Chondrocyte (in vitro differentiated cells): ENCODE data around the gene KLHDC8B. TPM values are rescaled to one million over a fixed set of nuclear protein-coding genes. Genes with fewer than 3 reads are reported as not detected.
"Not testable (repeated sequence)": the region's sequence is repeated elsewhere in the genome, so short reads cannot be mapped to it uniquely, and the experiment has no call there.

Experiments used
- DNase-seq: peaks from one replicate; pipeline ENCODE4 v3.0.0; 2021; ENCODE audit warnings: mixed read lengths, low spot score
- H3K27ac Mint-ChIP-seq: one replicate; pipeline ENCODE4 v1.8.0; 2021; ENCODE audit warnings: mild to moderate bottlenecking, moderate library complexity, mixed read lengths; ENCODE audit not compliant: unreplicated experiment
- H3K27me3 Mint-ChIP-seq: 2 replicates; pipeline ENCODE4 v1.8.0; 2021; ENCODE audit warnings: low read depth, mixed read lengths
- H3K36me3 Mint-ChIP-seq: 2 replicates; pipeline ENCODE4 v1.8.0; 2021; ENCODE audit warnings: low read depth, mixed read lengths
- H3K4me1 Mint-ChIP-seq: 2 replicates; pipeline ENCODE4 v1.8.0; 2021; ENCODE audit warnings: low read depth, mild to moderate bottlenecking, mixed read lengths
- H3K4me3 Mint-ChIP-seq: one replicate; pipeline ENCODE4 v1.8.0; 2021; ENCODE audit warnings: mild to moderate bottlenecking, moderate library complexity, mixed read lengths; ENCODE audit not compliant: unreplicated experiment
- H3K9me3 Mint-ChIP-seq: 2 replicates; pipeline ENCODE4 v1.8.0; 2021; ENCODE audit warnings: low read depth, mixed read lengths
- total RNA-seq: library from RNA; stranded (reverse); gene quantifications from 3 replicates; pipeline ENCODE4 v1.2.1, GENCODE V29; 2021
- TF ChIP-seq, protein P1 (sequence below): fragments of 200-600 bp; sonication (generic); IDR thresholded peaks from 2 replicates; pipeline ENCODE4 v1.5.0; 2021; ENCODE audit warnings: antibody characterized with exemption, mild to moderate bottlenecking, moderate library complexity

The KLHDC8B gene
- total RNA-seq, 1 donor from 2014 or later: 35.1 TPM

DNA sequence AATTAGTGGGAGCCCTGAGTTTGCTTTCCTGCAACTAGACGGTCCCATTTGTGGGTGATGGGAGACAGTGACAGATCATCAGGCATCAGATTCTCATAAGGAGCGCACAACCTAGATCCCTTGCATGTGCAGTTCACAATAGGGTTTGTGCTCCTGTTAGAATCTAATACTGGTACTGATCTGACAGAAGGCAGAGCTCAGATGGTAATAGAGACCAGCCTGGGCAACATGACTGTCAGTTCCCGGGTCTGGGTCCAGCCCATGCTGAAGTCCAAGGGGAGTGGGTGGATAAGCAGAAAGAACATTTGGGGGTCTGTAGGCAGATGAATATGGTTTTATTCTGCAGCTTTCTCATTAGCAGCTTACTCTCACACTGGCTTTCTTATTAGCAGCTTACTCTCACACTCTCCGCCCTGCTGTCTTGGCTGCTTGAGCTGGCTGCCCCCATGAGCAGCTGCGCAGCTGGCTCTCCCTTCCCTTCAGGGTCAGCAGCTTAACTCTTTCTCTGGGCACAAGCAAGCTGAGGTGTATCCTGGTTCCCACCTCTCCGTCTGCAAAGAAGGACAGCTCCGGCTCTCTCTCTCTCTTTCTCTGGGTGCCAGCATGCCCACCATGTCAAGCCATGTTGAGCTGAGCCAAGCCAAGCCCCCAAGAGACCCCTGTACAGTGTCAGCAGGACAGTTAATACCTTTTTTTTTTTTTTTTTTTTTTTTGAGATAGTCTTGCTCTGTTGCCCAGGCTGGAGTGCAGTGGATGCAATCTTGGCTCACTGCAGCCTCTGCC lies 46.5 kb downstream of the KLHDC8B start:
- no peak overlapping the region for H3K4me3 Mint-ChIP-seq
- TF ChIP-seq, protein P1, sequence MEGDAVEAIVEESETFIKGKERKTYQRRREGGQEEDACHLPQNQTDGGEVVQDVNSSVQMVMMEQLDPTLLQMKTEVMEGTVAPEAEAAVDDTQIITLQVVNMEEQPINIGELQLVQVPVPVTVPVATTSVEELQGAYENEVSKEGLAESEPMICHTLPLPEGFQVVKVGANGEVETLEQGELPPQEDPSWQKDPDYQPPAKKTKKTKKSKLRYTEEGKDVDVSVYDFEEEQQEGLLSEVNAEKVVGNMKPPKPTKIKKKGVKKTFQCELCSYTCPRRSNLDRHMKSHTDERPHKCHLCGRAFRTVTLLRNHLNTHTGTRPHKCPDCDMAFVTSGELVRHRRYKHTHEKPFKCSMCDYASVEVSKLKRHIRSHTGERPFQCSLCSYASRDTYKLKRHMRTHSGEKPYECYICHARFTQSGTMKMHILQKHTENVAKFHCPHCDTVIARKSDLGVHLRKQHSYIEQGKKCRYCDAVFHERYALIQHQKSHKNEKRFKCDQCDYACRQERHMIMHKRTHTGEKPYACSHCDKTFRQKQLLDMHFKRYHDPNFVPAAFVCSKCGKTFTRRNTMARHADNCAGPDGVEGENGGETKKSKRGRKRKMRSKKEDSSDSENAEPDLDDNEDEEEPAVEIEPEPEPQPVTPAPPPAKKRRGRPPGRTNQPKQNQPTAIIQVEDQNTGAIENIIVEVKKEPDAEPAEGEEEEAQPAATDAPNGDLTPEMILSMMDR: no peak
- H3K36me3 Mint-ChIP-seq: peaks cover 2% of the 10 kb centered on the region
- no peak overlapping the region for H3K27ac Mint-ChIP-seq
- no peaks in the 10 kb centered on the region for H3K27me3 Mint-ChIP-seq
- H3K9me3 Mint-ChIP-seq: peaks cover 7% of the 10 kb centered on the region
- peaks cover 7% of the 10 kb centered on the region for H3K4me1 Mint-ChIP-seq
- DNase-seq: no peak

- not testable (repeated sequence) for DNase-seq, H3K27me3 Mint-ChIP-seq, H3K4me1 Mint-ChIP-seq, H3K4me3 Mint-ChIP-seq, H3K27ac Mint-ChIP-seq, H3K36me3 Mint-ChIP-seq, H3K9me3 Mint-ChIP-seq
Observed at GRCh38 chr3:49218471-49218989, 47.1 kb downstream of the KLHDC8B start.

GRCh38 chr3:49219132-49219531 lies 47.7 kb downstream of the KLHDC8B start:
- TF ChIP-seq, protein P1: no peak
- no peak overlapping the region for H3K4me3 Mint-ChIP-seq
- H3K27ac Mint-ChIP-seq: no peak overlapping the region
- H3K27me3 Mint-ChIP-seq: peaks cover 2% of the 10 kb centered on the region
- peaks cover 2% of the 10 kb centered on the region for H3K9me3 Mint-ChIP-seq
- H3K4me1 Mint-ChIP-seq: peaks cover 7% of the 10 kb centered on the region
- H3K36me3 Mint-ChIP-seq: no peaks in the 10 kb centered on the region
- no peak for DNase-seq

DNA sequence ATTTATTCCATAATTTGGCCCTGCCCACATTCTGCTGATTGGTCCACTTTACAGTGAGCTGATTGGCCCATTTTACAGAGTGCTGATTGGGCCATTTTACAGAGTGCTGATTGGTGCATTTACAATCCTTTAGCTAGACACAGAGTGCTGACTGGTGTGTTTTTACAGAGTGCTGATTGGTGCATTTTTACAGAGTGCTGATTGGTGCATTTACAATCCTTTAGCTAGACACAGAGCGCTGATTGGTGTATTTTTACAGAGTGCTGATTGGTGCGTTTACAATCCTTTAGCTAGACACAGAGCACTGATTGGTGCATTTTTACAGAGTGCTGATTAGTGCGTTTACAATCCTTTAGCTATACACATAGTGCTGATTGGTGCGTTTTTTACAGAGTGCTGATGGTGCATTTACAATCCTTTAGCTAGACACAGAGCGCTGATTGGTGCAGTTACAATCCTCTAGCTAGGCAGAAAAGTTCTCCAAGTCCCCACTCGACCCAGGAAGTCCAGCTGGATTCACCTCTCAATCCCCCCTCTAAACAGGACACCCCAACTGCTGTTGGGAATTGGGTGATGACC lies 49.7 kb downstream of the KLHDC8B start:
- not testable (repeated sequence) for DNase-seq, H3K4me1 Mint-ChIP-seq, H3K27me3 Mint-ChIP-seq, H3K9me3 Mint-ChIP-seq, H3K27ac Mint-ChIP-seq, H3K36me3 Mint-ChIP-seq, H3K4me3 Mint-ChIP-seq

- Mint-ChIP-seq H3K27me3 (peaks cover 2% of the 10 kb centered on the region), H3K27ac (no peak overlapping the region), H3K36me3 (peaks cover 2% of the 10 kb centered on the region), H3K4me1 (peaks cover 7% of the 10 kb centered on the region), H3K4me3 (no peak overlapping the region), H3K9me3 (peaks cover 4% of the 10 kb centered on the region)
- no peak for DNase-seq
- TF ChIP-seq, protein P1: no peak
Observed at GRCh38 chr3:49222002-49222401, 50.6 kb downstream of the KLHDC8B start.

Other genes with a start within 250 kb of the KLHDC8B start
- gene P4HTM, start 181.4 kb upstream of the KLHDC8B start, total RNA-seq: 25.6 to 31.0 TPM (median 26.3 TPM) in 3 replicates
- gene WDR6, start 164.2 kb upstream of the KLHDC8B start, total RNA-seq: 164 to 222 TPM (median 168 TPM) in 3 replicates
- 18.3 to 29.7 TPM (median 21.5 TPM) in 3 replicates for gene DALRD3, start 153.0 kb upstream of the KLHDC8B start, total RNA-seq
- 60.4 to 74.3 TPM (median 69.2 TPM) in 3 replicates for gene NDUFAF3, start 149.5 kb upstream of the KLHDC8B start, total RNA-seq
- 133 to 199 TPM (median 140 TPM) in 3 replicates for gene IMPDH2, start 142.2 kb upstream of the KLHDC8B start, total RNA-seq
- gene QRICH1, start 77.5 kb upstream of the KLHDC8B start, total RNA-seq: 77.5 to 89.5 TPM (median 79.3 TPM) in 3 replicates
- 144 to 225 TPM (median 177 TPM) in 3 replicates for gene QARS1, start 66.8 kb upstream of the KLHDC8B start, total RNA-seq
- gene USP19, start 50.8 kb upstream of the KLHDC8B start, total RNA-seq: 34.2 to 43.4 TPM (median 35.6 TPM) in 3 replicates
- 824 to 1,096 TPM (median 1,075 TPM) in 3 replicates for gene LAMB2, start 38.5 kb upstream of the KLHDC8B start, total RNA-seq
- gene CCDC71, start 5.3 kb upstream of the KLHDC8B start, total RNA-seq: 18.1 to 19.4 TPM (median 18.7 TPM) in 3 replicates
- gene C3orf62, start 105.6 kb downstream of the KLHDC8B start, total RNA-seq: 4.6 to 7.3 TPM (median 6.9 TPM) in 3 replicates
- 31.6 to 41.0 TPM (median 31.9 TPM) in 3 replicates for gene USP4, start 168.5 kb downstream of the KLHDC8B start, total RNA-seq
- gene GPX1, start 186.8 kb downstream of the KLHDC8B start, total RNA-seq: 87.9 to 92.6 TPM (median 91.3 TPM) in 3 replicates
- gene RHOA, start 240.4 kb downstream of the KLHDC8B start, total RNA-seq: 625 to 643 TPM (median 626 TPM) in 3 replicates
- 22.5 to 54.8 TPM (median 23.4 TPM) in 3 replicates for gene TCTA, start 240.8 kb downstream of the KLHDC8B start, total RNA-seq